SK-N-SH treated with all-trans-retinoic acid at 6 μM for 48 hours (cell line): ENCODE data around the gene FTCDNL1.

Source experiments
- ARNTL ChIP-seq: fragments of 450-650 bp; formaldehyde crosslinking; IDR thresholded peaks from 2 replicates; pipeline ENCODE4 v1.5.0; 2020; ENCODE audit warnings: low read depth, mild to moderate bottlenecking, moderate library complexity, borderline replicate concordance
- GLIS3 ChIP-seq: fragments of 250-450 bp; sonication (Bioruptor Pico); IDR thresholded peaks from 2 replicates; pipeline ENCODE4 v1.5.0; 2020; ENCODE audit warnings: mild to moderate bottlenecking, moderate library complexity
- OSR1 ChIP-seq: fragments of 250-450 bp; sonication (Bioruptor Pico); IDR thresholded peaks from 2 replicates; pipeline ENCODE4 v1.8.0; 2022; ENCODE audit warnings: moderate library complexity, mild to moderate bottlenecking, inconsistent platforms
- RARB ChIP-seq: fragments of 250-450 bp; sonication (Bioruptor Pico); IDR thresholded peaks from 2 replicates; pipeline ENCODE4 v1.8.0; 2021; ENCODE audit warnings: mild to moderate bottlenecking, moderate library complexity
- ZC3H10 ChIP-seq: fragments of 250-450 bp; sonication (Bioruptor Pico); IDR thresholded peaks from 2 replicates; pipeline ENCODE4 v1.5.1; 2021; ENCODE audit warnings: mild to moderate bottlenecking, moderate library complexity
- ZFP30 ChIP-seq: fragments of 450-650 bp; formaldehyde crosslinking; IDR thresholded peaks from 2 replicates; pipeline ENCODE4 v1.5.0; 2022; ENCODE audit warnings: mild to moderate bottlenecking, moderate library complexity
- ZNF8 ChIP-seq: fragments of 450-650 bp; formaldehyde crosslinking; IDR thresholded peaks from 2 replicates; pipeline ENCODE4 v1.5.0; 2020; ENCODE audit warnings: mild to moderate bottlenecking, moderate library complexity
- TF ChIP-seq, protein P1 (sequence below): fragments of 250-450 bp; sonication (Bioruptor Pico); IDR thresholded peaks from 2 replicates; pipeline ENCODE4 v1.5.1; 2020; ENCODE audit warnings: low read depth, mild to moderate bottlenecking, moderate library complexity
- TF ChIP-seq, protein P2 (sequence below): fragments of 250-450 bp; sonication (Bioruptor Pico); IDR thresholded peaks from 2 replicates; pipeline ENCODE4 v1.8.0; 2021; ENCODE audit warnings: low read depth, mild to moderate bottlenecking, moderate library complexity, borderline replicate concordance
- TF ChIP-seq, protein P3 (sequence below): fragments of 250-450 bp; sonication (Bioruptor Pico); IDR thresholded peaks from 2 replicates; pipeline ENCODE4 v1.5.1; 2021; ENCODE audit warnings: mild to moderate bottlenecking, moderate library complexity

DNA sequence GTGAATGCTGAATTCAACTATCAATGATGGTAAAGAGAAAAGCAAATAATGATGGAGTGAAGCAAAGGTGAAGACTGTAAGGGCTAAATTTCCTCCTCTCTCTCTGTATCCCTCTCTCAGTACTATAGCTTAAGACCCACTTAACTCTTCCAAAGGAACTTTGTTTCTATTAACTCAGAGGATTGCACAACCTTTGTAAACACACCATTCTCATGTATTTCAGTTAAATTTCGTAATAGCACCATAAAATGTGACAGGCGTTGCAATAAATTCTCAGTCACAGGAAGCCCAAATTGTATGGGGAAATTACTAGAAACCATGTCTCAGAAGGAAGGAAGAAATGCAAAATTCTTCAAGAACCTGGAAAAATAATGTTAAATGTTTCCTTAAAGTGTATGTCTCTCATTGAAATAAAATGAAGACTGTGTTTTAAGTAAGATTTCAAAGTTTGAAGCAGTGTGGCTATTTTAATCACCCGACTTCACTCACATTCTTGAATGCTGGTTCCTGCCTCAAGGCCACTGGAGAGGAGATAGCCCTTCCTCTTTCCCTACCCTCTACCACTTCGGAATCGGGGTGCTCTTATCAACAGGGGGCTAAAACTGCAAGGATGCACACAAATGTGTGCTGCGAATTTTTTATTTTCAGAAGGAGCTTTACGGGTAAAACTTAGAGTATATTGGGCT, 112.1 kb downstream of the FTCDNL1 start:
- TF ChIP-seq, protein P1, sequence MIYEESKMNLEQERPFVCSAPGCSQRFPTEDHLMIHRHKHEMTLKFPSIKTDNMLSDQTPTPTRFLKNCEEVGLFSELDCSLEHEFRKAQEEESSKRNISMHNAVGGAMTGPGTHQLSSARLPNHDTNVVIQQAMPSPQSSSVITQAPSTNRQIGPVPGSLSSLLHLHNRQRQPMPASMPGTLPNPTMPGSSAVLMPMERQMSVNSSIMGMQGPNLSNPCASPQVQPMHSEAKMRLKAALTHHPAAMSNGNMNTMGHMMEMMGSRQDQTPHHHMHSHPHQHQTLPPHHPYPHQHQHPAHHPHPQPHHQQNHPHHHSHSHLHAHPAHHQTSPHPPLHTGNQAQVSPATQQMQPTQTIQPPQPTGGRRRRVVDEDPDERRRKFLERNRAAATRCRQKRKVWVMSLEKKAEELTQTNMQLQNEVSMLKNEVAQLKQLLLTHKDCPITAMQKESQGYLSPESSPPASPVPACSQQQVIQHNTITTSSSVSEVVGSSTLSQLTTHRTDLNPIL, result no peak
- TF ChIP-seq GLIS3 (CRISPR knock-in tag) (no peak), ZNF8 (CRISPR knock-in tag) (no peak), ARNTL (CRISPR knock-in tag) (no peak), RARB (no peak), ZFP30 (CRISPR knock-in tag) (no peak), ZC3H10 (CRISPR knock-in tag) (no peak), OSR1 (CRISPR knock-in tag) (no peak)
- TF ChIP-seq, protein P2, sequence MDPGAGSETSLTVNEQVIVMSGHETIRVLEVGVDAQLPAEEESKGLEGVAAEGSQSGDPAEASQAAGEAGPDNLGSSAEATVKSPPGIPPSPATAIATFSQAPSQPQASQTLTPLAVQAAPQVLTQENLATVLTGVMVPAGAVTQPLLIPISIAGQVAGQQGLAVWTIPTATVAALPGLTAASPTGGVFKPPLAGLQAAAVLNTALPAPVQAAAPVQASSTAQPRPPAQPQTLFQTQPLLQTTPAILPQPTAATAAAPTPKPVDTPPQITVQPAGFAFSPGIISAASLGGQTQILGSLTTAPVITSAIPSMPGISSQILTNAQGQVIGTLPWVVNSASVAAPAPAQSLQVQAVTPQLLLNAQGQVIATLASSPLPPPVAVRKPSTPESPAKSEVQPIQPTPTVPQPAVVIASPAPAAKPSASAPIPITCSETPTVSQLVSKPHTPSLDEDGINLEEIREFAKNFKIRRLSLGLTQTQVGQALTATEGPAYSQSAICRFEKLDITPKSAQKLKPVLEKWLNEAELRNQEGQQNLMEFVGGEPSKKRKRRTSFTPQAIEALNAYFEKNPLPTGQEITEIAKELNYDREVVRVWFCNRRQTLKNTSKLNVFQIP (CRISPR knock-in tag), result no peak
- TF ChIP-seq, protein P3, sequence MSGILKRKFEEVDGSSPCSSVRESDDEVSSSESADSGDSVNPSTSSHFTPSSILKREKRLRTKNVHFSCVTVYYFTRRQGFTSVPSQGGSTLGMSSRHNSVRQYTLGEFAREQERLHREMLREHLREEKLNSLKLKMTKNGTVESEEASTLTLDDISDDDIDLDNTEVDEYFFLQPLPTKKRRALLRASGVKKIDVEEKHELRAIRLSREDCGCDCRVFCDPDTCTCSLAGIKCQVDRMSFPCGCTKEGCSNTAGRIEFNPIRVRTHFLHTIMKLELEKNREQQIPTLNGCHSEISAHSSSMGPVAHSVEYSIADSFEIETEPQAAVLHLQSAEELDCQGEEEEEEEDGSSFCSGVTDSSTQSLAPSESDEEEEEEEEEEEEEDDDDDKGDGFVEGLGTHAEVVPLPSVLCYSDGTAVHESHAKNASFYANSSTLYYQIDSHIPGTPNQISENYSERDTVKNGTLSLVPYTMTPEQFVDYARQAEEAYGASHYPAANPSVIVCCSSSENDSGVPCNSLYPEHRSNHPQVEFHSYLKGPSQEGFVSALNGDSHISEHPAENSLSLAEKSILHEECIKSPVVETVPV (CRISPR knock-in tag), result no peak
